Stimulated activated CD4-positive, alpha-beta T cell treated with anti-CD3 and anti-CD28 coated beads, Interleukin-1b, Interleukin-23, amount 100 ng/mL, for 4 hours (primary cell): ENCODE data around the gene ERFL.
"Not testable (repeated sequence)": the region's sequence is repeated elsewhere in the genome, so short reads cannot be mapped to it uniquely, and the experiment has no call there.

Source experiments
- DNase-seq, 2 donors: peaks; one replicate each; pipeline ENCODE4 v3.0.0-alpha.2; 2020; ENCODE audit warnings: low read depth in 2 of 2

Gene ERFL

DNA sequence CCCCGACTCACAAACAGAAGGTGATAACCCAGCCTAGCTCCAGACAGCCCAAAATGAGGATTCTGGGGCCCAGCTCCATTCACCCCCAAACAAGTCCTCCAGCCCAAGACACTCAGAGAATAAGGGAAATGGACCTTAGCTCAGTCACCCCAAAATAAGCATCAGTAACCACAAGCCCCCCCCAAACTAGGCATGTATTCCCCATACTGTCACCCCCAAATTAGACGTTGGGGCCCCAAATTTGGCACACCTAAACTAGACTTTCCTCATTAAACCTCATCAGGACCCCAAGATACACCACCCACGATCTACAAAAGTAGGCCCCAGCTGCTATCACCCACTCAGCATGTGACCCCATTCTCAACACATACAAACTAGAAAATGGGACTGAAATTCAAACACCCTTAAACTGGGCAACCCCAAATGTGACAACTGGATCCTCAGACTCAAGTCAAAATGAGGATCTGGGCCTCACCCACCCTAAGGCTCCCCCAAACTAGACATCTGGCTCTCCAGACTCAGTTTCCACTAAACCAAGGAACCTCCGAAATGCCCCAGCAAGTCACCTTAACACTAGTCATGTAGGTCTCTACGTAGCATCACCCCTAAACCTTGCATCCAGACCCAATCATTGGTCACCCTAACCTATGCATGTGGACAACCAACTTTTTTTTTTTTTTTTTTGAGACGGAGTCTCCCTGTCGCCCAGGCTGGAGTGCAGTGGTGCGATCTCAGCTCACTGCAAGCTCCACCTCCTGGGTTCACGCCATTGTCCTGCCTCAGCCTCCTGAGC, 13.4 kb upstream of the ERFL start:
- DNase-seq: no peak

- DNase-seq: no peak
Measured at GRCh38 chr19:41940731-41941409, 12.6 kb upstream of the ERFL start.

DNA sequence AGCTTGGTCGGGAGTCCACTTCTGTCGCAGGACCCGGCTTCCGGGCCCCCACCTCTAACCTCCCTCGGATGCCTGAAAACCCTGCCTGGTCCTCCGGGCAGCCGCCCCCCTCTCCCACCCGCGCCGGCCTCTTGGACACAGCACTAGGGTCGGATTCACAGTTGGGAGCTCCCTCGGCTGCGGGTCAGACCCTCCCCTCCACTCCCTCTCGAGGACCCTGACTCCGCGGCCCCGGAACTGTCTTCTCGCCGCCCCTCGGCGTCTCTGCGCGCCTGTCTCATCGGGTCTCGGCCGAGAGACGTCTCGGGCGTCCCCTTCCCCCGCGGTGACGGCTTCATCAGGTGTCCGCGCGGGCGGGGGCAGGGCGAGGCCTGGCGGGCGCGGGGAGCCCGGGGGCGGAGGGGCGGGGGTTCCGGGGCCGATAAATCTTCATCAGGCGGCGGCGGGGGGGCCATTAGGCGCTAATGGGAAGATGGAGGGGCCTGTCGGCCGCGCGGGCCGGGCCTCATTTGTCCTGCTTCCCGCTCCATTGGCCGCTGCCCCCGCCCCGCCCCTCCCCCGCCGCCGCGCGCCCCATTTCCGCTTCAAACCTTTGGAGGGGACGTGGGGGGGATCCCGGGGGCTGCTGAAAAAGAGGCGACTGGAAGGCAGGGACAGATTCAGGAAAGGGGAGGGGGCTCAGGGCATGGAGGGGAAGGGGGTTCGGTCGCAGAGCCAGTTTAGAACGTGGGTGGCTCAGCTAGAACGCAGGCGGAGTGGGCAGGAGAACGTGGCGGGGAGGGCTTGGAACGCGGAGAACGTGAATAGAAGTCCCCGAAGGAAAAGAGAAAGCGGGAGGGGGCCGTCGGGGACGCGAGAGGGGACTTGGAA, 11.8 kb upstream of the ERFL start:
- peak; percentile 51 to 52 for DNase-seq

DNA sequence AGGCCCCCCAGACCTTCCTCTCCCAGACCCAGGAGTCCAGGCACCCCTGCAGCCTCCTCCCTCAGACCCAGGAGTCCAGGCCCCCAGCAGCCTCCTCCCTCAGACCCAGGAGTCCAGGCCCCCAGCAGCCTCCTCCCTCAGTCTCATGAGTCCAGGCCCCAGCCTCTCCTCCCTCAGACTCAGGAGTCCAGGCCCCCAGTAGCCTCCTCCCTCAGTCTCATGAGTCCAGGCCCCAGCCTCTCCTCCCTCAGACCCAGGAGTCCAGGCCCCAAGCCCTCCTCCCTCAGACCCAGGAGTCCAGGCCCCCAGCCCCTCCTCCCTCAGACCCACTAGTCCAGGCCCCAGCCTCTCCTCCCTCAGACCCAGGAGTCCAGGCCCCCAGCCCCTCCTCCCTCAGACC, 11.0 kb upstream of the ERFL start:
- not testable (repeated sequence) for DNase-seq

DNA sequence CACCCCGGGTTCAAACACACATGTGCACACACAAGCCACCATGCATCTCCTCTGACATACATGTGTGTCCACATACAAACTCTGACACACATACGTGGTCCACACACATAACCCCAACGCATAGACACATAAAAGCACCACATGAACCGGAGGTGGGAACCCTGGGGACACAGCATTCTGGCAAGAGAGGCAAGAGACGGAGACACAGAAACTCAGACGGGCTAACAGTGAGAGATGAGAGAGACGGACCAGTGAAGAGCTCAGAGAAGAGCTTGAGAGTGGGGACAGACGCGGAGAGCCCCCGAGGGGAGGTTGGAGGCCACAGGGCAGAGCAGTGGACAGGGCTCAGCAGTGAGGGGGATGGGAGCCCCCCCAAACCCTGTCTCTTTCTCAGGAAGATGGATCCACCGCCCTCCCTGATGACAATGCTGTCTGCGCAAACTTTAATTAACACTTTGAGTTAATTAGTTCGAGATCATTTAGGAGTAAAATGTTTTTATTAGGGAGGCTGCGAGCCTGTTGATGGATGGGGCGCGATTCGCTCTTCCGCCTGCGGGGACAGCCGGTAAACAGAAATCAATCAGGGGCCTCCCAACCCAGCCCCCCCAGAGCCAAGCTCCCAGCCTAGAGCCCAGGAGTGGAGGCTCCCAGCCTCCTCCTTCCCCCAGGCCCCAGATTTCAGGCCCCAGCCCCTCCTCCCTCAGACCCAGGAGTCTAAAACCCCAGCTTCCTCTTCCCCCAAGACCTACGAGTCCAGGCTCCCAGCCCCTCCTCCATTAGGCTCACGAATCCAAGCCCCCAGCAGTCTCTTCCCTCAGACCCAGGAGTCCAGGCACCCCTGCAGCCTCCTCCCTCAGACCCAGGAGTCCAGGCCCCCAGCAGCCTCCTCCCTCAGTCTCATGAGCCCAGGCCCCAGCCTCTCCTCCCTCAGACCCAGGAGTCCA, 9.5 kb upstream of the ERFL start:
- DNase-seq: no peak

GRCh38 chr19:41936961-41937360, 8.7 kb upstream of the ERFL start:
- no peak for DNase-seq

- DNase-seq: no peak
Measured at GRCh38 chr19:41936416-41936850, 8.2 kb upstream of the ERFL start.

DNA sequence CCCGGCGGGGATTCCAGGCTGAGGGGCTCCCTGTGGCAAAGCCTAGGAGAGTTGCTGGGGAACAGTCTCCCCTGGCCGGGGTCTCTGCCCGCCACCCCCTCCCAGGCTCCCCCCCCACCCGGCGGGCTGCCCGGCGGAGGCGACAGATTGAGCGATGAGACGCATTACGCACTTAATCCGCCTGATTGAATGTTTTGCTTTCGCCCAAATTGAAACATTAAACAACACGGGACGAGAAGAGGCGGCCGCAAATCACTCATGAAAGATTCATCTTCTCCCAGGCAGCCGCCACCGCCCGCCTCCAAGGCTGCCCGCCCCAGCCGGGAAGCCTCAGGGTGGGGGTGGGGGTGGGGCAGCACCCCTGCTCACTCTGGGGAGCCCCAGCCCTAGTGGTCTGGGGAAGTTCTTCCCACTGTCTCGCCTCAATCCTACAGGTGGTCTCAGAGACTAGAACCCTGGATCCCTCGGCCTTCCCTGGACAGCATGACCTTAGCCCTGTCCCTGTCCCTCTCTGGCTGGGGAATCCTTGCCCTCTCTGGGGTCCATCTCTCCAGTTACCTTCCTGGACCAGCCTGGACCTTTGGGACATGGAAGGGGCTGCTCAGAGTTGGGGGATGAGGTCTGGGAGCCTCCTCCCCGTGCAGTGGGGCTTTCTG, 7.6 kb upstream of the ERFL start:
- DNase-seq: no peak

DNA sequence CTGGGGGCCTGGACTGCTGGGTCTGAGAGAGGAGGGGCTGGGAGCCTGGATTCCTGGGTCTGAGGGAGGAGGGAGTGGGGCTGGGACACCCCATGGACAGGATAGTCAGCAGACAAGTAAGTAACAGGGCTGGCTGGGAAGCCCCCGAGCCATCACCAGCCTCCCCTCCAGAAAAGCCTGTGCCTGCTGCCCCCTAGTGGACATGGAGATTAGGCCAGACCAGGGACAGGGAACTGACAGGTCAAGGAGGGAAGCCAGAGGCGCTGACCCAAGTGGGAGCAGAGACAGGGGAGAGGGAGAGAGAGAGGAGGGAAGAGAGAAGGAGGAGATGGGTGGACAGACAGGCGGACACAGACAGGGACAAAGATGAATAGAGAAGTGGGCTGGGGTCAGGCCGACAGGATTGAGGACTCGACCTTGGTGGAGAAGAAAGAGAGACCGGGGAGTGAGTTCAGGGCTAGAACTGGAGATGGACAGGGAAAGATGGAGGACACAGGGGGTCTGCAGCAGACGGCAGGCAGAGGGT, 6.7 kb upstream of the ERFL start:
- DNase-seq: peak; percentile 63 to 73

- no peak for DNase-seq
Measured at GRCh38 chr19:41933693-41934426, 5.6 kb upstream of the ERFL start.

- no peak for DNase-seq
Measured at GRCh38 chr19:41932720-41933332, 4.6 kb upstream of the ERFL start.

GRCh38 chr19:41932259-41932719, 4.0 kb upstream of the ERFL start:
- DNase-seq: no peak

- no peak for DNase-seq
Measured at GRCh38 chr19:41930926-41931592, 2.8 kb upstream of the ERFL start.

GRCh38 chr19:41930322-41930722, 2.1 kb upstream of the ERFL start:
- no peak for DNase-seq

DNA sequence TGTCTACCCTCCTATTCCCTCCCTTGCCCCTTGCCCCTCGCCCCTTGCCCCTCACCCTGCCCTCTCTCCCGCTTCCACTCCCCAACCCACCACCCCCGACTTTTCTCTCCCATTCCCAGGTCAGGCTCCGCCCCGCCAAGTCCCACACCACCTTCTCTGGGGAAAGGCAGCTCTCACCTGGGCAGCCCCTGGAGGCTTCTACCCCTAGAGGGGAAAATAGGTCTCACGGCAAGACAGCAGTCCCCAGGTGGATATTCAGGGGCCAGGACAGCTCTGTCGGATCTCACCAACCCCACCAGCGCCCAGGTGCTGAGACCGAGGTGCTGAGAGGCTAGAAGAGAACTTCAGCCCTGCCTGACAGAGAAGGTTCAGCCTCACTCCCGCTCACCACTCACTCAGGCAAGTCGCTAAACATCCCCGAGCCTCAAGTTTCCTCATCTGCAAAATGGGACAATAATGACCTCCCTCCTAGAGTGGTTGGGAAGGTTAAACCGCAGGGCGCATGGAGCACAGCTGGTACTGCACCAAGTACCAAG, 1.4 kb upstream of the ERFL start:
- no peak for DNase-seq

GRCh38 chr19:41928754-41929535, 696 bp upstream of the ERFL start:
- no peak for DNase-seq

DNA sequence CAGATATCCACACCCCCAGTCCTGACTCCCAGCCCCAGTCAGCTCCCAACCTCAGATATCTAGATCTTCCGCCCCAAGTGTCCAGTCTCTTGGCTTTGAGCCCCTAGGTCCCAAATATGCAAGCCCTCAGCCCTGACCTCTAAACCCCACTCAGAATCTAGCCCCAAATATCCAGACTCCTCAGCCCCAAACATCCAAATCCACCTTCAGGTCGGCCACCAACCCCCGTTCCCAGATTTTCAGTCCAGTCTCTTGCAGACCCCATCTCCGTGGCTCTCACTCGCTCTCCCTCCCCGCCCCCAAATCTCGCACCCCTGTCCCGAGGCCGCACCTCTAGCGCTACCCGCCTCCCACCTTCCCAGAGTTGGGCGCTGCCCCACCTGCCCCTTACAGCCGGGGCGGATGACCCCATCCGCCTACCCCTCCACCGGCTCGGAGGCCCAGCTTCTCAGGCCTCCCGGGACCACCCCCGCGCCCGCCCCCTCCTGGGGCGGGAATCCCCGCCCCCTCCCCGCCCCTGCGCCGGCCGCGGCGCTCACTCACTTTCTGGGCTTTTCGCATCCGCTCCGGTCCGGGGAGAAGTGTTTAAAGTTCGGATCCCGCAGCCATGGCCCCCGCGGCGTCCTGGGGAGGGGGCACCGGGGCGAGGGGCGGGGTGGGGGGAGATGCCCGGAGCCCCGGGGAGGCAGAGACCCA, 604 bp downstream of the ERFL start:
- no peak for DNase-seq
